Globus pallidus (tissue), 1 donor: ENCODE measurements around the gene ZCRB1.

Experiments used
- DNase-seq: peaks from one replicate; pipeline ENCODE4 v3.0.0-alpha.2; 2015; ENCODE audit warnings: low spot score

The ZCRB1 gene

GRCh38 chr12:42327227-42327590 lies 1.3 kb upstream of the ZCRB1 start:
- no peak for DNase-seq

- DNase-seq, result no peak
These were observed 790 bp upstream of the ZCRB1 start for GRCh38 chr12:42326541-42327226.

- no peak for DNase-seq
These were observed 605 bp downstream of the ZCRB1 start for GRCh38 chr12:42325326-42325652.

GRCh38 chr12:42323856-42324255 lies 2.0 kb downstream of the ZCRB1 start:
- no peak for DNase-seq

GRCh38 chr12:42322567-42322966 lies 3.3 kb downstream of the ZCRB1 start:
- DNase-seq, result no peak

GRCh38 chr12:42320796-42321195 lies 5.1 kb downstream of the ZCRB1 start:
- DNase-seq, result no peak

GRCh38 chr12:42315108-42315507 lies 10.8 kb downstream of the ZCRB1 start:
- DNase-seq, result no peak

DNA sequence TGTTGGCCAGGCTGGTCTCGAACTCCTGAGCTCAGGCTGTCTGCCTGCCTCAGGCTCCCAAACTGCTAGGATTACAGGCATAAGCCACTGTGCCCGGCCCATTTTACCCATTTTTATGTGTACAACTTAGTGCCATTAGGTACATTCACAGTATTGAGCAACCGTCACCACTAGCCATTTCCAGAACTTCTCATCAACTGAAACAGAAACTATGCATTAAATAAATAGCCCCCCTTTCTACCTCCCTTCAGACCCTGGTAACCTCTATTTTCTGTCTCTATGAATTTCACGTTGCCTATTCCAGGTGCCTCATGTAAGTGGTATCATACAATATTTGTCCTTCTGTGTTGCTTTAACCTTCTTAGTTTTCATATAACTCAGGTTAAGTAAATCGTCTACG lies 15.9 kb downstream of the ZCRB1 start:
- DNase-seq, result no peak

- no peak for DNase-seq
These were observed 17.5 kb downstream of the ZCRB1 start for GRCh38 chr12:42308390-42308789.

- DNase-seq, result no peak
These were observed 19.6 kb downstream of the ZCRB1 start for GRCh38 chr12:42306297-42306696.

GRCh38 chr12:42299392-42300308 lies 26.2 kb downstream of the ZCRB1 start:
- no peak for DNase-seq

DNA sequence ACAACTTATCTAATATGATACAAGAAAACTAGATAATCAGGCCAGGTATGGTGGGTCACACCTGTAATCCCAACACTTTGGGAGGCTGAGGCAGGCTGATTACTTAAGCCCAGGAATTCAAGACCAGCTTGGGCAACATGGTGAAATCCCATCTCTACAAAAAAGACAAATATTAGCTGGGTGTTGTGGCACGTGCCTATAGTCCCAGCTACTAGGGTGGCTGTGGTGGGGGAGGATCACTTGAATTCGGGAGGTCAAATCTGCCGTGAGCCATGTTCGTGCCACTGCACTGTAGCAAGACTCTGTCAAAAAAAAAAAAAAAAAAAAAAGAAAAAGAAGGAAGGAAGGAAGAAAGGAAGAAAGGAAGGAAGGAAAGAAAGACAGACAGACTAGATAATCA lies 27.0 kb downstream of the ZCRB1 start:
- no peak for DNase-seq

DNA sequence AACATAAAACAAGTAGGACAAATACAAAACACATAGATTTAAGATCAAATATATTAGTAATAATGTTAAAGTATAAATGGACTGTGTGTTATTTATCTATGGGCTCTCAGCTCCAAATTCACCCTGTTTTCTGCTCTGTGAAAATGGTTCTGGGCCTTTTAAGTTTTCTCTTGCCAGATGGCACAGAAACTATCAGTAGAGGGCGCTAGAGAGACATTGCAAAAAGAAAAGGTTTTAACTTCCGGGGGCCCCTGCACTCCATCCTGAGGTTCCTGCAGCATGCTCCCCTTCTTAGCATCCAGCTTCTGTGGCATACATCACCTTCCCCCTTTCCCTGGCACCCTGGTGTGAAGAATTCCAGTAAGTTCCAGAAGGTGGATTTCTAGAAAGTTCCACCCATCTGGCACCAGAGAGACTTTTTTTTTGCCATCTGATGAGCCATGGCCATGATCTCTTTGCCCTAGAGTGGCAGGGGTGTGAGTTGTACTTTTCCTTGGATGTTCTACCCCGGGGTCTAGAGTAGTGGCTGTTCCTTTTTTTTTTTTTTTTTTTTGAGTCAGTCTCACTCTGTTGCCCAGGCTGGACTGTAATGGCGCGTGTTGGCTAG lies 29.3 kb downstream of the ZCRB1 start:
- DNase-seq, result no peak

GRCh38 chr12:42291680-42292079 lies 34.2 kb downstream of the ZCRB1 start:
- DNase-seq, result no peak

DNA sequence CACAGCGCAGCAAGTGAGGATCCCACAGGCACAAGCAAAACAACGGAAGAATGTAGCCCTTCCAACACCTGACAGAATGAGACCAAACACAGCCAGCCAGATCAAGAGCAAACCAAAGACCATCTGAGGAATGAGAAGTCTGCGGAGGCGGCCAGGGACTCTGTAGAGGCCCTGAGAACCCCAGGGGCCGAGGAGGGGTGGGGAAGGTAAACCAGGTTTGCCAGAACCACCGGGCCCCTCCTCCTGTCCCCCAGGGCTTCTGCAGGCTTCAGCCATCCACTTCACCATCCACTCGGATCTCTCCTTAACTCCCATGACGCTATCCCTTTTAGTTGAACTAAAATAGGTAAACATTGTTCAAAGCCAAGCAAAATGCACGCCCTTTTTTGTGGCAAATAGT lies 37.4 kb downstream of the ZCRB1 start:
- no peak for DNase-seq

GRCh38 chr12:42286741-42287140 lies 39.2 kb downstream of the ZCRB1 start:
- DNase-seq, result no peak

DNA sequence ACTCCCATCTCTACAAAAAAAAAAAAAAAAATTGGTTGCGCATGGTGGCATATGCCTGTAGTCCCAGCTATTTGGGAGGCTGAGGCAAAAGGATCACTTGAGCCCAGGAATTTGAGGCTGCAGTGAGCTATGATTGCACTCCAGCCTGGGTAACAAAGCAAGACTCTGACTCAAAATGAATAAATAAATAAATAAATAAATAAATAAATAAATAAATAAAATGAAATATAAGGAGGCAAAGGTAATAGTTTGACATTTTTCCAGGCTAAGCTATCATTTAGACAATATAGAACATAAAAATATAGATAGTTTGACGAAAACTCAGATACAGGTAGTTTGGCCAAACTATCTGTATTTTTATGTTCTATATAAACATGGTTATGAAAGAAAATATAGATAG lies 40.5 kb downstream of the ZCRB1 start:
- DNase-seq, result no peak

- DNase-seq, result no peak
These were observed 41.0 kb downstream of the ZCRB1 start for GRCh38 chr12:42284876-42285275.

- no peak for DNase-seq
These were observed 41.7 kb downstream of the ZCRB1 start for GRCh38 chr12:42284157-42284556.

GRCh38 chr12:42283739-42284138 lies 42.2 kb downstream of the ZCRB1 start:
- no peak for DNase-seq

- DNase-seq, result no peak
These were observed 43.6 kb downstream of the ZCRB1 start for GRCh38 chr12:42282294-42282693.

- no peak for DNase-seq
These were observed 44.0 kb downstream of the ZCRB1 start for GRCh38 chr12:42281844-42282243.

DNA sequence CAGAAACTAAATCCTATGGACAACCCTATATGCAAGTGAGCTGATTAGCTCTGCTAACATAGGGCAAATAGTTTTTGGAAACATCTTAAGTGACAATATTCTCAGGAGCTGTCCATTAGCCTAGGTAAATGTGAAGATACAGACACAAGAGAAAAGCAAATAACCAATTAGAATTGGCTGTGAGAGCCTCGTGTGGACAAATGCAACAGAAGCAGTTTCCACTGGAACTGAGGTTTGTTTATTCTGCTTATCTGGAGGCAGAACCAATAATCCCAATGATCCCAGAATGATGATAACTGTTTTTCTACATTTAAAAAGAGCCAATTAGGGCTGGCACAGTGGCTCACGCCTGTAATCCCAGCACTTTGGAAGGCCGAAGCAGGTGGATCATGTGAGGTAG lies 44.6 kb downstream of the ZCRB1 start:
- DNase-seq, result no peak
